ENCODE measurements around the gene PIM2.

PIM2 gene

DNA sequence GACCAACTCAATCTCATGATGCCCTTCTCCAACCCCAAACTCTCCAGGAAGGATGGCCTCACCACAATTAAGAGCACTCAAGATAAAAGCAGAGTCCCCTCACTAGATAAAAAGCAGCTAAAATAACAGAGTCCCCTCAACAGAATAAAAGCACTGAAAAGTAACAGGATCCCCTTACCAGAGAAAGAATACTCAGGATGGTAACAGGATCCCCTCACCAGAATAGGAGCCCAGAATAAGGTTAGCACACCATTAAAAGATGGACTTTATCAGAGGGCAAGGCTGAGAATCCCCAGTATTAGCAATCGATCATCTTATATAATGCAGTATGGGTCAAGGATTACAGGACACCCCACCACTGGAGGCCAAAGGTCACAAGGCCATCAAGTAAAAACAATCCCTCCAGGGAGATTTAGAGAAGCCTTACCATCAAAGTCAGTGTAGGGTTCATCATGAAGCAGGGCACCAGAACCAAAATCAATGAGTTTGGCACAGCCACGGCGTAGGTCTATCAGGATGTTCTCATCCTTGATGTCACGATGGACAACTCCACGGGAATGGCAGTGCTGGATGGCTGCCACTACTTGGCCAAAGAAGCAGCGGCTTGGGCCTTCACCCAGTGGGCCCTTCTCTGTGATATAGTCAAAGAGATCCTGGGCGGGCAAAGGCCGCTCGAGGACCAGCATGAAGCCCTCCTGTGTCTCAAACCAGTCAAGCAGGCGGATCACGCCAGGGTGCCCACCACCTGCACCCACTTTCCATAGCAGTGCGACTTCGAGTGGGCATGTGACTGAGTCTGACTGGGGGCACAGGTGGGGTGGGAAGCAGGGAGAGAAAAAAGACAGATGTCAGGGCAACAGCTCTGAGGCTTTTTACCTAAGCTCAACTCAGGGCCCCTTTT lies 4.0 kb downstream of the PIM2 start:
- Histone ChIP-seq H3K79me2 (ENCODE audit: insufficient read depth, low read length) (peaks cover 25% of the 10 kb centered on the region), H3K36me3 (ENCODE audit: insufficient read depth, low read length) (peaks cover 58% of the 10 kb centered on the region), H3K4me1 (ENCODE audit: insufficient read depth, low read length, severe bottlenecking) (peaks cover 62% of the 10 kb centered on the region), H3K27ac (ENCODE audit: low read depth, low read length, poor library complexity, severe bottlenecking) (no peak overlapping the region), H2AFZ (ENCODE audit: low read length) (no peak overlapping the region), H4K20me1 (ENCODE audit: insufficient read depth, low read length) (no peaks in the 10 kb centered on the region), H3K9me2 (ENCODE audit: low read depth, low read length) (no peaks in the 10 kb centered on the region), H3K27me3 (ENCODE audit: insufficient read depth, low read length) (no peaks in the 10 kb centered on the region), H3K4me2 (ENCODE audit: low read length) (peak overlapping the region; percentile 75; the same call in 1 of the 2 replicates), H3K9ac (ENCODE audit: low read length) (no peak overlapping the region), H3K4me3 (ENCODE audit: low read depth, low read length, poor library complexity, severe bottlenecking) (no peak overlapping the region), H3K9me3 (ENCODE audit: low read length) (no peaks in the 10 kb centered on the region), H3F3A (ENCODE audit: insufficient read depth, low read length) (0 out of 2 replicates have a peak, but pooled peaks cover 3% of the 10 kb centered on the region)
- no peak for TF ChIP-seq CTCF (IDR thresholded peaks at IDR 0.05; ENCODE audit: low read length)
- TF ChIP-seq EZH2 (IDR thresholded peaks at IDR 0.05; ENCODE audit: borderline replicate concordance, low read length): no peak

- no peaks in the 10 kb centered on the region for H3K9me3 ChIP-seq (ENCODE audit: low read length)
- peaks cover 25% of the 10 kb centered on the region for H3K79me2 ChIP-seq (ENCODE audit: insufficient read depth, low read length)
- H3K4me3 ChIP-seq (ENCODE audit: low read depth, low read length, poor library complexity, severe bottlenecking): no peak overlapping the region
- no peaks in the 10 kb centered on the region for H3K9me2 ChIP-seq (ENCODE audit: low read depth, low read length)
- H3K27ac ChIP-seq (ENCODE audit: low read depth, low read length, poor library complexity, severe bottlenecking): no peak overlapping the region
- no peak overlapping the region for H3K9ac ChIP-seq (ENCODE audit: low read length)
- peaks cover 53% of the 10 kb centered on the region for H3K4me1 ChIP-seq (ENCODE audit: insufficient read depth, low read length, severe bottlenecking)
- H3K4me2 ChIP-seq (ENCODE audit: low read length): no peak overlapping the region; the same call in 1 of the 2 replicates
- no peak overlapping the region for H2AFZ ChIP-seq (ENCODE audit: low read length)
- 0 out of 2 replicates have a peak, but pooled peaks cover 3% of the 10 kb centered on the region for H3F3A ChIP-seq (ENCODE audit: insufficient read depth, low read length)
- no peak for TF ChIP-seq CTCF (IDR thresholded peaks at IDR 0.05; ENCODE audit: low read length)
- H3K36me3 ChIP-seq (ENCODE audit: insufficient read depth, low read length): peaks cover 58% of the 10 kb centered on the region
- no peaks in the 10 kb centered on the region for H3K27me3 ChIP-seq (ENCODE audit: insufficient read depth, low read length)
- no peaks in the 10 kb centered on the region for H4K20me1 ChIP-seq (ENCODE audit: insufficient read depth, low read length)
Observed at GRCh38 chrX:48913605-48914366, 5.0 kb downstream of the PIM2 start.

GRCh38 chrX:48911412-48912182 lies 7.2 kb downstream of the PIM2 start, which contains the start of gene SLC35A2:
TSS of gene SLC35A2 (minus strand) at chrX:48911646. CDS start at chrX:48911636, 10 bp downstream.
- no peak for TF ChIP-seq EZH2 (IDR thresholded peaks at IDR 0.05; ENCODE audit: borderline replicate concordance, low read length)
- TF ChIP-seq CTCF (IDR thresholded peaks at IDR 0.05; ENCODE audit: low read length): no peak
- H3K79me2 ChIP-seq (ENCODE audit: insufficient read depth, low read length): peaks cover 10% of the 10 kb centered on the region; the same call in 1 of the 2 replicates
- no peaks in the 10 kb centered on the region for H4K20me1 ChIP-seq (ENCODE audit: insufficient read depth, low read length)
- peak within 1 kb of the TSS; percentile 83 for H3K9ac ChIP-seq (ENCODE audit: low read length)
- H3K4me2 ChIP-seq (ENCODE audit: low read length): peak within 1 kb of the TSS; percentile 80
- no peaks in the 10 kb centered on the region for H3K27me3 ChIP-seq (ENCODE audit: insufficient read depth, low read length)
- H3K27ac ChIP-seq (ENCODE audit: low read depth, low read length, poor library complexity, severe bottlenecking): peak within 1 kb of the TSS; percentile 75
- H2AFZ ChIP-seq (ENCODE audit: low read length): no peak within 1 kb of the TSS
- H3K9me3 ChIP-seq (ENCODE audit: low read length): no peaks in the 10 kb centered on the region
- peaks cover 49% of the 10 kb centered on the region for H3K4me1 ChIP-seq (ENCODE audit: insufficient read depth, low read length, severe bottlenecking)
- no peaks in the 10 kb centered on the region for H3K9me2 ChIP-seq (ENCODE audit: low read depth, low read length)
- H3K36me3 ChIP-seq (ENCODE audit: insufficient read depth, low read length): peaks cover 43% of the 10 kb centered on the region
- peak within 1 kb of the TSS; percentile 99 for H3K4me3 ChIP-seq (ENCODE audit: low read depth, low read length, poor library complexity, severe bottlenecking)
- 0 out of 2 replicates have a peak, but pooled peaks cover 3% of the 10 kb centered on the region for H3F3A ChIP-seq (ENCODE audit: insufficient read depth, low read length)

Measured in OCI-LY1 (cell line).